Lower leg skin (tissue), 4 donors: Measurements from ENCODE around the gene LNPEP. TPM values are rescaled to one million over a fixed set of nuclear protein-coding genes. Genes with fewer than 3 reads are reported as not detected.

ENCODE experiments used
- DNase-seq, 2 donors: peaks; one replicate each; pipeline ENCODE4 v3.0.0-alpha.2; 2019; ENCODE audit warnings: low spot score in 2 of 2
- H3K4me3 ChIP-seq: fragments of 200-600 bp; sonication (generic); 2 replicates; pipeline ENCODE4 v1.5.1; 2017; ENCODE audit warnings: mild to moderate bottlenecking, low read depth; ENCODE audit not compliant: poor library complexity, severe bottlenecking
- CTCF ChIP-seq, 3 donors: fragments of 450-650 bp; IDR thresholded peaks; one replicate each; pipeline ENCODE4 v1.5.1; 2016; ENCODE audit warnings: antibody characterized with exemption in 3 of 3, mild to moderate bottlenecking in 3 of 3, moderate library complexity in 2 of 3
- POLR2A ChIP-seq, 2 donors: fragments of 450-650 bp; IDR thresholded peaks; one replicate each; pipeline ENCODE4 v1.6.1; 2016 to 2017; ENCODE audit warnings: antibody characterized with exemption in 2 of 2, mild to moderate bottlenecking in 1 of 2, moderate library complexity in 1 of 2
- WGBS, 2 donors: methylation state at CpG; one replicate each; pipeline ENCODE4 v1.1.5; 2018; 5-methylcytosine and 5-hydroxymethylcytosine counted together
- intact Hi-C: fragments of 100-400 bp; cut with DNase I; formaldehyde crosslinking; loops from one replicate; pipeline ENCODE4 v1.15.0; 2023; ENCODE audit warnings: low total_unique reads
- total RNA-seq, 4 donors: library from RNA; depleted of rRNA; stranded (reverse); fragments of >200 nt; gene quantifications; one replicate each; pipeline ENCODE4 v1.1.0, GENCODE V29; 2016

The LNPEP gene
- total RNA-seq, 4 donors from 2014 or later, result 53.9 to 60.1 (median 56.9) TPM

GRCh38 chr5:96972599-96973334, 36.9 kb downstream of the LNPEP start:
- WGBS, 2 donors, result 89% methylated on average over 5 of the region's 5 CpGs
- TF ChIP-seq CTCF (IDR thresholded peaks at IDR 0.05), result no peak
- TF ChIP-seq POLR2A (IDR thresholded peaks at IDR 0.05), result no peak
- H3K4me3 ChIP-seq, result no peak overlapping the region
- DNase-seq, result no peak
- intact Hi-C loops, result no loop called here

DNA sequence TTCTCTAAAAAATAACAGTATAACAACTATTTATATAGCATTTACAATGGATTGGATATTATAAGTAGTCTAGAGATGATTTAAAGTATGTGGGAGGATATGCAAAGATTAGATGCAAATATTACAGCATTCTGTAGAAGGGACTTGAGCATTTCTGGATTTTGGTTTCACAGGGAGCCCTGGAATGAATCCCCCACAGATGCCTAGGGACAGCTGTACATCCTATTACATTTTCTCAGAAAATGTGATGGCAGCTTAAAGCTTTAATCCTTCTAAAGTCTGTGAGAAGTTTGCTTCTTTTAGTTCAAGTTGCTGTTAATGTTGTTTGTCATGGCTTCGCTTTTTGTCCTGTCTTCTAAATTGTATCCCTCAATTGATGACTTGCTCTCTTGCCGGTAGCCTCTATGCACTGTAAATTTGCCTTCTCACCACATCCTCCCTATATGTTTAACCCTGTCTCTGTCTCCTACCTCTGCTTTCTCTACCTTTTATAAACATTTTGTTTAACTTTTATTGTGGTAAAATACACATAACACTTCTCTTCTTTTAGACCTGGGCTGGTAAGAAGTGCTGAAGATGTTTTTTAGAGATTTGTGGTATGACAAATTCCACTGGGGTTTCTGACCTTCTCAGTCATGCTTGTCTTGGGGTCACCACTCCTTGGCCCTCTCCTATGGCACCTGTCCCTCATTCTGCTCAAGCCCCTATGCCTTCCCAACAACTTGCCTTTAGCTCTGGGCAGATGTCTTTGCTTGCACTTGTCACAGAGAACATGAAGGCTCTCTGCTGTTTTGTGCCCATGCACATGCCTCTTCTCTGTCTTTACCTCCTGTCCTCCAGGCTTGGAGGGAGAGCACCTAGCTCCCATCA, 37.9 kb downstream of the LNPEP start:
- intact Hi-C loops, result no loop called here
- TF ChIP-seq CTCF (IDR thresholded peaks at IDR 0.05) (no peak), POLR2A (IDR thresholded peaks at IDR 0.05) (no peak)
- WGBS, 2 donors, result 84 to 88% methylated on average over 2 of the region's 2 CpGs

GRCh38 chr5:96975656-96976055, 39.8 kb downstream of the LNPEP start:
- no peak overlapping the region for H3K4me3 ChIP-seq
- intact Hi-C loops, result no loop called here
- TF ChIP-seq POLR2A (IDR thresholded peaks at IDR 0.05) (no peak), CTCF (IDR thresholded peaks at IDR 0.05) (no peak)
- DNase-seq, result no peak

More for the DNA sequence above, 37.9 kb downstream of the LNPEP start:
- no peak for DNase-seq
- H3K4me3 ChIP-seq, result no peak overlapping the region

GRCh38 chr5:96977228-96977627, 41.3 kb downstream of the LNPEP start:
- intact Hi-C loops, result no loop called here
- TF ChIP-seq CTCF (IDR thresholded peaks at IDR 0.05) (no peak), POLR2A (IDR thresholded peaks at IDR 0.05) (no peak)
- no peak for DNase-seq
- H3K4me3 ChIP-seq, result no peak overlapping the region
- WGBS, 2 donors, result 83 to 84% methylated on average over 6 of the region's 6 CpGs

DNA sequence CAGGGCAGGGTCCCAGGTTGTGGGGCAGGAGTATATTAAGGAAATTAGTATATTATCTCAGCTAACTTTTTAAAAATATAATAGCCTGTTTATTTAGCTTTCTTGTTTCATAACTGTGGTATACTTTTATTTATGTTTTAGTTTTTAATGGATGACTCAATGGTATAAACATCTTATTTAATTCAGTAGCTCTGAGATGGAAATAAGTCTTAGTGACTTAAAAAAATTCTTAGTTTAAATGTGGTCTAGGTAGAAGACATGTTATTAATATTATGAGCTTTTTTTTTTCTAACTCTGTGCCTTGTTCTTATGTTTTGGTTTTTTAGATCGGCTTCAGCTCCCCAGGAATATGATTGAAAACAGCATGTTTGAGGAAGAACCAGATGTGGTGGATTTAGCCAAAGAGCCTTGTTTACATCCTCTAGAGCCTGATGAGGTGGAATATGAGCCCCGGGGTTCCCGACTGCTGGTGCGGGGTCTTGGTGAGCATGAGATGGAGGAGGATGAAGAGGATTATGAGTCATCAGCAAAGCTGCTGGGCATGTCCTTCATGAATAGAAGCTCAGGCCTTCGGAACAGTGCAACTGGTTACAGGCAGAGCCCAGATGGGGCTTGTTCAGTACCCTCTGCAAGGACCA, 43.1 kb downstream of the LNPEP start:
- TF ChIP-seq POLR2A (IDR thresholded peaks at IDR 0.05) (no peak), CTCF (IDR thresholded peaks at IDR 0.05) (no peak)
- H3K4me3 ChIP-seq, result no peak overlapping the region
- DNase-seq, result no peak
- 79 to 90% methylated on average over 5 of the region's 5 CpGs for WGBS, 2 donors
- intact Hi-C loops, result no loop called here
